ES-I3 (cell line): ENCODE measurements around the gene EPHA4.

Experiments used
- H3K36me3 ChIP-seq: 2 replicates; pipeline ENCODE4 v1.6.1; 2013; ENCODE audit warnings: mild to moderate bottlenecking, low read length, control low read depth, moderate library complexity; ENCODE audit not compliant: insufficient read depth
- H3K4me1 ChIP-seq: 2 replicates; pipeline ENCODE4 v1.6.1; 2013; ENCODE audit warnings: mild to moderate bottlenecking, control low read depth, low read length; ENCODE audit not compliant: insufficient read depth
- H3K9ac ChIP-seq: 2 replicates; pipeline ENCODE4 v1.6.1; 2013; ENCODE audit warnings: low read depth, mild to moderate bottlenecking, low read length, moderate library complexity
- H3K9me3 ChIP-seq: 2 replicates; pipeline ENCODE4 v1.6.1; 2013; ENCODE audit warnings: mild to moderate bottlenecking, low read length, moderate library complexity; ENCODE audit not compliant: control insufficient read depth, insufficient read depth

EPHA4 gene

GRCh38 chr2:221399183-221399582 lies 172.9 kb downstream of the EPHA4 start:
- no peaks in the 10 kb centered on the region for H3K9me3 ChIP-seq
- H3K4me1 ChIP-seq = no peaks in the 10 kb centered on the region
- H3K9ac ChIP-seq = no peak overlapping the region
- H3K36me3 ChIP-seq = no peaks in the 10 kb centered on the region

- Histone ChIP-seq H3K4me1 (no peaks in the 10 kb centered on the region), H3K36me3 (no peaks in the 10 kb centered on the region), H3K9ac (no peak overlapping the region), H3K9me3 (no peaks in the 10 kb centered on the region)
These were observed 174.9 kb downstream of the EPHA4 start for GRCh38 chr2:221397187-221397586.

- Histone ChIP-seq H3K9me3 (no peaks in the 10 kb centered on the region), H3K4me1 (no peaks in the 10 kb centered on the region), H3K36me3 (no peaks in the 10 kb centered on the region)
These were observed 179.7 kb downstream of the EPHA4 start for GRCh38 chr2:221392228-221392881.

GRCh38 chr2:221390878-221391277 lies 181.2 kb downstream of the EPHA4 start:
- no peaks in the 10 kb centered on the region for H3K36me3 ChIP-seq
- H3K4me1 ChIP-seq = no peaks in the 10 kb centered on the region
- H3K9me3 ChIP-seq = no peaks in the 10 kb centered on the region
- H3K9ac ChIP-seq = no peak overlapping the region

More at GRCh38 chr2:221392228-221392881, 179.7 kb downstream of the EPHA4 start:
- H3K9ac ChIP-seq = no peak overlapping the region

- Histone ChIP-seq H3K4me1 (no peaks in the 10 kb centered on the region), H3K9me3 (no peaks in the 10 kb centered on the region), H3K36me3 (no peaks in the 10 kb centered on the region)
These were observed 182.2 kb downstream of the EPHA4 start for GRCh38 chr2:221389904-221390303.

GRCh38 chr2:221389421-221389820 lies 182.7 kb downstream of the EPHA4 start:
- Histone ChIP-seq H3K9ac (no peak overlapping the region), H3K4me1 (no peaks in the 10 kb centered on the region), H3K9me3 (no peaks in the 10 kb centered on the region), H3K36me3 (no peaks in the 10 kb centered on the region)

More at GRCh38 chr2:221389904-221390303, 182.2 kb downstream of the EPHA4 start:
- H3K9ac ChIP-seq = no peak overlapping the region

GRCh38 chr2:221388891-221389290 lies 183.2 kb downstream of the EPHA4 start:
- Histone ChIP-seq H3K9ac (no peak overlapping the region), H3K36me3 (no peaks in the 10 kb centered on the region), H3K4me1 (no peaks in the 10 kb centered on the region), H3K9me3 (no peaks in the 10 kb centered on the region)

GRCh38 chr2:221385716-221386115 lies 186.4 kb downstream of the EPHA4 start:
- H3K9me3 ChIP-seq = no peaks in the 10 kb centered on the region
- no peaks in the 10 kb centered on the region for H3K36me3 ChIP-seq
- no peak overlapping the region for H3K9ac ChIP-seq
- H3K4me1 ChIP-seq = no peaks in the 10 kb centered on the region

- H3K4me1 ChIP-seq = no peaks in the 10 kb centered on the region
- no peak overlapping the region for H3K9ac ChIP-seq
- H3K36me3 ChIP-seq = no peaks in the 10 kb centered on the region
- H3K9me3 ChIP-seq = no peaks in the 10 kb centered on the region
These were observed 190.1 kb downstream of the EPHA4 start for GRCh38 chr2:221381928-221382488.

GRCh38 chr2:221380686-221381085 lies 191.4 kb downstream of the EPHA4 start:
- H3K4me1 ChIP-seq = no peaks in the 10 kb centered on the region
- H3K9ac ChIP-seq = no peak overlapping the region
- no peaks in the 10 kb centered on the region for H3K9me3 ChIP-seq

GRCh38 chr2:221380062-221380461 lies 192.0 kb downstream of the EPHA4 start:
- Histone ChIP-seq H3K4me1 (no peaks in the 10 kb centered on the region), H3K9ac (no peak overlapping the region), H3K36me3 (no peaks in the 10 kb centered on the region), H3K9me3 (no peaks in the 10 kb centered on the region)

More at GRCh38 chr2:221380686-221381085, 191.4 kb downstream of the EPHA4 start:
- H3K36me3 ChIP-seq = no peaks in the 10 kb centered on the region

GRCh38 chr2:221377597-221377996 lies 194.5 kb downstream of the EPHA4 start:
- Histone ChIP-seq H3K4me1 (0 out of 2 replicates have a peak, but pooled peaks cover 2% of the 10 kb centered on the region), H3K9me3 (no peaks in the 10 kb centered on the region), H3K36me3 (no peaks in the 10 kb centered on the region), H3K9ac (no peak overlapping the region)

- no peak overlapping the region for H3K9ac ChIP-seq
- H3K4me1 ChIP-seq = 0 out of 2 replicates have a peak, but pooled peaks cover 3% of the 10 kb centered on the region
- no peaks in the 10 kb centered on the region for H3K36me3 ChIP-seq
- H3K9me3 ChIP-seq = no peaks in the 10 kb centered on the region
These were observed 195.0 kb downstream of the EPHA4 start for GRCh38 chr2:221377066-221377465.

- no peaks in the 10 kb centered on the region for H3K9me3 ChIP-seq
- H3K4me1 ChIP-seq = 0 out of 2 replicates have a peak, but pooled peaks cover 7% of the 10 kb centered on the region
- H3K36me3 ChIP-seq = no peaks in the 10 kb centered on the region
- no peak overlapping the region for H3K9ac ChIP-seq
These were observed 197.9 kb downstream of the EPHA4 start for GRCh38 chr2:221374234-221374633.

- Histone ChIP-seq H3K4me1 (0 out of 2 replicates have a peak, but pooled peaks cover 7% of the 10 kb centered on the region), H3K36me3 (no peaks in the 10 kb centered on the region), H3K9me3 (no peaks in the 10 kb centered on the region), H3K9ac (no peak overlapping the region)
These were observed 199.2 kb downstream of the EPHA4 start for GRCh38 chr2:221372907-221373306.
